Keratinocyte (primary cell): ENCODE data around the gene SSTR5. TPM values are rescaled to one million over a fixed set of nuclear protein-coding genes. Genes with fewer than 3 reads are reported as not detected.

Experiments used
- DNase-seq: peaks from one replicate; pipeline ENCODE4 v3.0.0-alpha.2; 2011; ENCODE audit warnings: low read depth, missing footprints, low spot score
- FAIRE-seq: peaks from 2 replicates; lab custom pipeline; 2011; peaks lifted over from hg19 to GRCh38; lab: Jason Lieb, UNC
- H2AFZ ChIP-seq: 2 replicates; pipeline ENCODE4 v1.6.0; 2012; ENCODE audit warnings: low read length, control low read depth, inconsistent platforms; ENCODE audit not compliant: control insufficient read depth
- H3K27ac ChIP-seq: 2 replicates; pipeline ENCODE4 v1.5.1; 2011; ENCODE audit warnings: low read length; ENCODE audit not compliant: control insufficient read depth, insufficient read depth
- H3K27me3 ChIP-seq: 3 replicates; pipeline ENCODE4 v1.6.0; 2011; ENCODE audit warnings: low read length; ENCODE audit not compliant: control insufficient read depth, insufficient read depth; ENCODE audit errors: extremely low read depth
- H3K36me3 ChIP-seq, 2 experiments: 2 replicates in 1 of 2; 3 replicates in 1 of 2; pipeline ENCODE4 v1.5.1; 2011; ENCODE audit warnings: low read length in 2 of 2, mild to moderate bottlenecking in 1 of 2; ENCODE audit not compliant: control insufficient read depth in 2 of 2, insufficient read depth in 2 of 2; ENCODE audit errors: extremely low read depth in 1 of 2
- H3K4me1 ChIP-seq: 3 replicates; pipeline ENCODE4 v1.5.1; 2011; ENCODE audit warnings: low read length; ENCODE audit not compliant: control insufficient read depth, insufficient read depth; ENCODE audit errors: extremely low read depth
- H3K4me2 ChIP-seq: 3 replicates; pipeline ENCODE4 v1.6.0; 2011; ENCODE audit warnings: low read depth, low read length; ENCODE audit not compliant: control insufficient read depth, insufficient read depth; ENCODE audit errors: extremely low read depth
- H3K4me3 ChIP-seq, 3 experiments: fragments of 200-600 bp in 1 of 3; sonication (generic) in 1 of 3; 2 replicates in 2 of 3; 3 replicates in 1 of 3; pipeline ENCODE4 v1.5.1; 2011 to 2016; ENCODE audit warnings: low read length in 3 of 3, mild to moderate bottlenecking in 3 of 3, control low read depth in 2 of 3, inconsistent platforms in 1 of 3, low read depth in 1 of 3, mixed read lengths in 1 of 3, mixed run types in 1 of 3, moderate library complexity in 1 of 3; ENCODE audit not compliant: control insufficient read depth in 2 of 3, insufficient read depth in 2 of 3; ENCODE audit errors: extremely low read depth in 1 of 3
- H3K79me2 ChIP-seq: 2 replicates; pipeline ENCODE4 v1.6.0; 2012; ENCODE audit warnings: low read length; ENCODE audit not compliant: control insufficient read depth, insufficient read depth
- H3K9ac ChIP-seq: 3 replicates; pipeline ENCODE4 v1.6.0; 2011; ENCODE audit warnings: low read length; ENCODE audit not compliant: control insufficient read depth, insufficient read depth; ENCODE audit errors: extremely low read depth
- H3K9me1 ChIP-seq: 3 replicates; pipeline ENCODE4 v1.6.0; 2011; ENCODE audit warnings: low read length; ENCODE audit not compliant: control insufficient read depth, insufficient read depth; ENCODE audit errors: extremely low read depth
- H3K9me3 ChIP-seq: 2 replicates; pipeline ENCODE4 v1.5.1; 2012; ENCODE audit warnings: low read depth, low read length; ENCODE audit not compliant: control insufficient read depth
- H4K20me1 ChIP-seq: 3 replicates; pipeline ENCODE4 v1.6.0; 2011; ENCODE audit warnings: low read length; ENCODE audit not compliant: control insufficient read depth, insufficient read depth; ENCODE audit errors: extremely low read depth
- EZH2 ChIP-seq: IDR thresholded peaks from one replicate; pipeline ENCODE4 v1.6.1; 2012; ENCODE audit warnings: inconsistent platforms, mild to moderate bottlenecking, low read length, moderate library complexity
- dilution Hi-C: fragments of 300-500 bp; cut with MboI; formaldehyde crosslinking; loops from one replicate; pipeline ENCODE4 v1.7.0; 2020; ENCODE audit warnings: low sequenced_read_pairs; ENCODE audit not compliant: extremely low pct_ligation_motif_present
- polyA plus RNA-seq, 5 experiments: library from polyadenylated mRNA; depleted of rRNA in 3 of 5; stranded (reverse) in 3 of 5; stranded (forward) in 1 of 5; unstranded in 1 of 5; fragments of >200 nt; gene quantifications; 1 replicate in 1 of 5; 2 replicates in 3 of 5; 3 replicates in 1 of 5; pipeline versions ENCODE4 v1.2.1 to v1.2.3, GENCODE V29; 2011 to 2012; ENCODE audit warnings: missing spikeins in 2 of 5, low read depth in 1 of 5, low replicate concordance in 1 of 5
- TF ChIP-seq, protein P1 (sequence below), 3 experiments: IDR thresholded peaks in 1 of 3; conservative IDR thresholded peaks in 1 of 3; optimal IDR thresholded peaks in 1 of 3; 2 replicates in 2 of 3; 3 replicates in 1 of 3; pipeline versions ENCODE3 to v1.5.1; 2011; ENCODE audit warnings: low read length in 3 of 3, mild to moderate bottlenecking in 3 of 3, moderate library complexity in 2 of 3, control low read depth in 1 of 3, inconsistent platforms in 1 of 3; ENCODE audit not compliant: insufficient read depth in 2 of 3; ENCODE audit errors: extremely low read depth in 1 of 3

Gene SSTR5
- polyA plus RNA-seq, 1 donor (not counting 4 experiments of a cell fraction or from before 2014, with no cell fraction given) = not detected

DNA sequence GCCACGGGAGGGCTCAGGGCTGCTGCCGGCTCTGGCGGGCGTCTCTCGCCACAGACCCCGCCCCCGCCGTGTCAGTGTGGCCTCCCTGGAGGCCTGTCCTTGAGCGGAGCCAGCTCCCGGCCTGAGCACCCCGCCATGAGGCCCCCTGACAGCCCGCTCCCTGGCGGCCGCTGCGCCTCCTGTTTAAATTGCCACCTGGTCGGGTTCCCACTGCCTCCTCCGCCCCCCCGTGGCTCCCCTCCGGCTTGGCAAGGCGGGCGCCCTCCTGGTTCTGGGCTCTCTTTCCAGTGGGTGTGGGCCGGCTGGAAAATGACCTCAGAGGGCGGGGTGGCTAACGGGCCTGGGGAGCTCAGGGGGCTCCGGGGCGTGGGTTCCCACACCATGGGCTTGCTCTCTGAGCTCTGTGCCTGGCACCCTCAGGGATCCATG lies 42.1 kb upstream of the SSTR5 start:
- Histone ChIP-seq H3K4me1 (no peaks in the 10 kb centered on the region), H3K27ac (no peak overlapping the region), H3K4me2 (no peak overlapping the region), H3K27me3 (peaks cover 29% of the 10 kb centered on the region), H3K9me3 (peaks cover 3% of the 10 kb centered on the region), H4K20me1 (peaks cover under 1% of the 10 kb centered on the region), H2AFZ (no peak overlapping the region), H3K9ac (no peak overlapping the region), H3K9me1 (no peaks in the 10 kb centered on the region), H3K4me3 (no peak overlapping the region), H3K36me3 (no peaks in the 10 kb centered on the region), H3K79me2 (no peaks in the 10 kb centered on the region)
- dilution Hi-C loops = no loop called here
- no peak for TF ChIP-seq EZH2
- TF ChIP-seq, protein P1, sequence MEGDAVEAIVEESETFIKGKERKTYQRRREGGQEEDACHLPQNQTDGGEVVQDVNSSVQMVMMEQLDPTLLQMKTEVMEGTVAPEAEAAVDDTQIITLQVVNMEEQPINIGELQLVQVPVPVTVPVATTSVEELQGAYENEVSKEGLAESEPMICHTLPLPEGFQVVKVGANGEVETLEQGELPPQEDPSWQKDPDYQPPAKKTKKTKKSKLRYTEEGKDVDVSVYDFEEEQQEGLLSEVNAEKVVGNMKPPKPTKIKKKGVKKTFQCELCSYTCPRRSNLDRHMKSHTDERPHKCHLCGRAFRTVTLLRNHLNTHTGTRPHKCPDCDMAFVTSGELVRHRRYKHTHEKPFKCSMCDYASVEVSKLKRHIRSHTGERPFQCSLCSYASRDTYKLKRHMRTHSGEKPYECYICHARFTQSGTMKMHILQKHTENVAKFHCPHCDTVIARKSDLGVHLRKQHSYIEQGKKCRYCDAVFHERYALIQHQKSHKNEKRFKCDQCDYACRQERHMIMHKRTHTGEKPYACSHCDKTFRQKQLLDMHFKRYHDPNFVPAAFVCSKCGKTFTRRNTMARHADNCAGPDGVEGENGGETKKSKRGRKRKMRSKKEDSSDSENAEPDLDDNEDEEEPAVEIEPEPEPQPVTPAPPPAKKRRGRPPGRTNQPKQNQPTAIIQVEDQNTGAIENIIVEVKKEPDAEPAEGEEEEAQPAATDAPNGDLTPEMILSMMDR (optimal IDR thresholded peaks at IDR 0.05 in 1 of 3, IDR thresholded peaks at IDR 0.05 in 1 of 3, conservative IDR thresholded peaks at IDR 0.05 in 1 of 3; ENCODE audit: extremely low read depth in 1 of 3, insufficient read depth in 2 of 3, low read length in 3 of 3) = no peak
- FAIRE-seq (no peak), DNase-seq (no peak)

DNA sequence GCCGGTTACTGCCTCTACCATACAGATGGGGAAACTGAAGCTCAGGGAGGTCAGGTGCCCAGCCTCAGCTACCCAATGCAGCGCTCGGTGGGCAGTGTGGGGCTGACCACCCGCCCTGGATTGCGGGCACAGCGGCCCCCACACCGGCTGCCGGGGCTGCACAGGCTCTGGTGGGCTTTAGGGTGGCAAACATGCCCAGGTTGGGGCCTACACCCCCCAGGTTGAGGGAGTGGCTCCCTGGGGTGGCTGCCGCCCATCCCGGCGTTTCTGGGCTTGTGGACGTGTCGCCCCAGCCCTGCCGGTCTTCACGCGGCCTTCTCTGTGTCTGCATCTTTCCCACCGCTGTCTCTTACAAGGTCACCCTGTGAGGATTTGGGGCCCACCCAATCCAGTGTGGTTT lies 40.9 kb upstream of the SSTR5 start:
- FAIRE-seq = no peak
- TF ChIP-seq EZH2 = no peak
- TF ChIP-seq, protein P1 (optimal IDR thresholded peaks at IDR 0.05 in 1 of 3, IDR thresholded peaks at IDR 0.05 in 1 of 3, conservative IDR thresholded peaks at IDR 0.05 in 1 of 3; ENCODE audit: extremely low read depth in 1 of 3, insufficient read depth in 2 of 3, low read length in 3 of 3) = no peak
- no peak overlapping the region for H2AFZ ChIP-seq
- no peaks in the 10 kb centered on the region for H3K36me3 ChIP-seq
- H3K4me1 ChIP-seq = peaks cover 2% of the 10 kb centered on the region
- H3K27ac ChIP-seq = no peak overlapping the region
- peaks cover 28% of the 10 kb centered on the region for H3K27me3 ChIP-seq
- peaks cover 3% of the 10 kb centered on the region for H3K9me3 ChIP-seq
- H3K4me2 ChIP-seq = no peak overlapping the region
- no peak for DNase-seq
- dilution Hi-C loops = no loop called here
- H4K20me1 ChIP-seq = peaks cover under 1% of the 10 kb centered on the region
- H3K9ac ChIP-seq = no peak overlapping the region
- H3K9me1 ChIP-seq = no peaks in the 10 kb centered on the region
- no peak overlapping the region for H3K4me3 ChIP-seq
- H3K79me2 ChIP-seq = no peaks in the 10 kb centered on the region
